ENCODE data around the gene TNIK. TPM values are rescaled to one million over a fixed set of nuclear protein-coding genes. Genes with fewer than 3 reads are reported as not detected.

The TNIK gene
- total and polyA plus RNA-seq, 4 donors: 3.7 to 9.8 (median 5.2) TPM

DNA sequence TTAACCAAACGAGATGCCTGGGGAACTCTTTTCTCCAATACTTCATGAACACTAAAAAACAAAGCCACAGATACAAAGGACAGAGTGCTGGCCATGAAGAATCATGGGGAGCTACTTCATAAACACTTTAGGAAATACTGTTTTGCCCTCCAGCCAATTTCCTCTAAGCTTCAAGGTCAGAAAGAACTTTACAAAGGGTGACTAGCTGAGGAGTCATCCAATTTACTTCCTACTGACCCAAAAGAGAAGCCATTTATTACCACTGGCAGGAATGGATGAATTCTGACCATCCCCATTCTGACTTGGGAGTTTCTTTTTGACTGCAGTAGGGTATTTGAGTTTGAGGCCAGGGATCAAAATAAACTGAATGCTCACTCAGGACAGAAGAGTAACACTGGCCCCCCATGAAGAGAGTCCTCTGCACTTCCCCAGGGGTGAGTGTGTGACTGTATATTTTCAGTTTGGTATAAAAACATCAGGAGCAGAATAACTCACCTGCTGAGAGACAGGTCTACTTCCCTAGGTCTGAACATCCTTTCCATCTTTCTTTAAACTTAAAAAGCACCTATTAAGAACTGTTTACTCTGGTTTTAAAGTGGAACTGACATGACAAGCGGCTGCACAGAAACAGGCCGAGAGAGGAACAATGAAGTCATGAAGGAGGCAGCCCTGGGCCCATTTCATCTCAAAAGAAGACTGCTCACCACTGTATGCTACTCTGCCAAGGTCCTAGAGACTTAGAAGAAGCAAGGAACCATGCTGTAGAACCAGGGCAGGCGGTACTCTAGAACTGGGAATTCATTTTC lies 203.6 kb downstream of the TNIK start:
- no peak for DNase-seq (ENCODE audit: low spot score)
- Histone ChIP-seq H3K27me3 (ENCODE audit: control insufficient read depth in 4 of 4, insufficient read depth in 4 of 4, low read length in 3 of 4) (no peaks in the 10 kb centered on the region), H3K9ac (ENCODE audit: low read depth in 1 of 2, low read length in 2 of 2) (no peak overlapping the region), H3K4me3 (ENCODE audit: low read depth in 1 of 3, low read length in 3 of 3) (no peak overlapping the region), H3K9me3 (ENCODE audit: control insufficient read depth in 4 of 4, low read length in 3 of 4) (no peaks in the 10 kb centered on the region), H3K36me3 (ENCODE audit: control insufficient read depth in 4 of 4, insufficient read depth in 3 of 4, low read depth in 1 of 4, low read length in 3 of 4) (no peaks in the 10 kb centered on the region), H3K27ac (ENCODE audit: low read depth in 1 of 2, low read length in 2 of 2) (no peak overlapping the region), H3K4me1 (ENCODE audit: control insufficient read depth in 4 of 4, insufficient read depth in 4 of 4, low read length in 3 of 4) (peaks cover 0 to 1% (median 0%) of the 10 kb centered on the region in 4 donors)
- TF ChIP-seq EGR1 (IDR thresholded peaks at IDR 0.05; ENCODE audit: low read depth in 2 of 2) (no peak), RXRA (IDR thresholded peaks at IDR 0.05) (no peak), FOXA2 (IDR thresholded peaks at IDR 0.05) (no peak), HNF4G (IDR thresholded peaks at IDR 0.05) (no peak), YY1 (IDR thresholded peaks at IDR 0.05) (no peak), FOXA1 (IDR thresholded peaks at IDR 0.05) (no peak)
- TF ChIP-seq, protein P1, sequence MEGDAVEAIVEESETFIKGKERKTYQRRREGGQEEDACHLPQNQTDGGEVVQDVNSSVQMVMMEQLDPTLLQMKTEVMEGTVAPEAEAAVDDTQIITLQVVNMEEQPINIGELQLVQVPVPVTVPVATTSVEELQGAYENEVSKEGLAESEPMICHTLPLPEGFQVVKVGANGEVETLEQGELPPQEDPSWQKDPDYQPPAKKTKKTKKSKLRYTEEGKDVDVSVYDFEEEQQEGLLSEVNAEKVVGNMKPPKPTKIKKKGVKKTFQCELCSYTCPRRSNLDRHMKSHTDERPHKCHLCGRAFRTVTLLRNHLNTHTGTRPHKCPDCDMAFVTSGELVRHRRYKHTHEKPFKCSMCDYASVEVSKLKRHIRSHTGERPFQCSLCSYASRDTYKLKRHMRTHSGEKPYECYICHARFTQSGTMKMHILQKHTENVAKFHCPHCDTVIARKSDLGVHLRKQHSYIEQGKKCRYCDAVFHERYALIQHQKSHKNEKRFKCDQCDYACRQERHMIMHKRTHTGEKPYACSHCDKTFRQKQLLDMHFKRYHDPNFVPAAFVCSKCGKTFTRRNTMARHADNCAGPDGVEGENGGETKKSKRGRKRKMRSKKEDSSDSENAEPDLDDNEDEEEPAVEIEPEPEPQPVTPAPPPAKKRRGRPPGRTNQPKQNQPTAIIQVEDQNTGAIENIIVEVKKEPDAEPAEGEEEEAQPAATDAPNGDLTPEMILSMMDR (IDR thresholded peaks at IDR 0.05; ENCODE audit: low read depth, low read length, missing input control): no peak
- WGBS: 92% methylated on average over 4 of the region's 4 CpGs

- Histone ChIP-seq H3K27ac (ENCODE audit: low read depth in 1 of 2, low read length in 2 of 2) (no peak overlapping the region), H3K36me3 (ENCODE audit: control insufficient read depth in 4 of 4, insufficient read depth in 3 of 4, low read depth in 1 of 4, low read length in 3 of 4) (no peaks in the 10 kb centered on the region), H3K27me3 (ENCODE audit: control insufficient read depth in 4 of 4, insufficient read depth in 4 of 4, low read length in 3 of 4) (no peaks in the 10 kb centered on the region), H3K9ac (ENCODE audit: low read depth in 1 of 2, low read length in 2 of 2) (no peak overlapping the region), H3K9me3 (ENCODE audit: control insufficient read depth in 4 of 4, low read length in 3 of 4) (no peaks in the 10 kb centered on the region), H3K4me1 (ENCODE audit: control insufficient read depth in 4 of 4, insufficient read depth in 4 of 4, low read length in 3 of 4) (peaks cover 0 to 1% (median 0%) of the 10 kb centered on the region in 4 donors), H3K4me3 (ENCODE audit: low read depth in 1 of 3, low read length in 3 of 3) (no peak overlapping the region)
- 70% methylated on average over 3 of the region's 3 CpGs for WGBS
- TF ChIP-seq SP1 (IDR thresholded peaks at IDR 0.05) (no peak), EGR1 (IDR thresholded peaks at IDR 0.05; ENCODE audit: low read depth in 2 of 2) (no peak), HNF4A (conservative IDR thresholded peaks at IDR 0.05) (no peak), ATF3 (IDR thresholded peaks at IDR 0.05) (no peak)
- no peak for DNase-seq (ENCODE audit: low spot score)
Measured at GRCh38 chr3:171255236-171255806, 204.9 kb downstream of the TNIK start.

DNA sequence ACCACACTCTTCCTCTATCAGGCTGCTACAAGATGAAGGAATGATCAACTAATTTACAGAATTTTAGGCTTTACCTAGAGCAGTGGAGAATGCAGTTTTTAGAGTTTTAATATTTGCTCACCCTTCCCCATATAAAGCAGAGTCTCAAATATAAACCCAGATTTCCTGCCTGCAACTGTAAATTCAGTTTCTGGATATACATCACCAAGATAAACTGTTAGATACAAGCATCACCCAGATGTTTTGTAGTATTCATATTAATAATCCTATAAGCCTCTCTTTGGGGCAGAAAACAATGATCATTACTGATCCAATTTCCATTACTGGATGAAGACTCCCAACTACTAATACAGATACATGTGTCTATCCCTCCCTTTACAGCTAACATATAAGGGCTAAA lies 205.9 kb downstream of the TNIK start:
- Histone ChIP-seq H3K4me1 (ENCODE audit: control insufficient read depth in 4 of 4, insufficient read depth in 4 of 4, low read length in 3 of 4) (peaks cover 0 to 1% (median 0%) of the 10 kb centered on the region in 4 donors), H3K27ac (ENCODE audit: low read depth in 1 of 2, low read length in 2 of 2) (no peak overlapping the region), H3K9ac (ENCODE audit: low read depth in 1 of 2, low read length in 2 of 2) (no peak overlapping the region), H3K9me3 (ENCODE audit: control insufficient read depth in 4 of 4, low read length in 3 of 4) (no peaks in the 10 kb centered on the region), H3K4me3 (ENCODE audit: low read depth in 1 of 3, low read length in 3 of 3) (no peak overlapping the region), H3K27me3 (ENCODE audit: control insufficient read depth in 4 of 4, insufficient read depth in 4 of 4, low read length in 3 of 4) (no peaks in the 10 kb centered on the region), H3K36me3 (ENCODE audit: control insufficient read depth in 4 of 4, insufficient read depth in 3 of 4, low read depth in 1 of 4, low read length in 3 of 4) (no peaks in the 10 kb centered on the region)
- no peak for DNase-seq (ENCODE audit: low spot score)
- TF ChIP-seq MAX (IDR thresholded peaks at IDR 0.05) (no peak), JUND (IDR thresholded peaks at IDR 0.05) (no peak), SP1 (IDR thresholded peaks at IDR 0.05) (no peak), HNF4G (IDR thresholded peaks at IDR 0.05) (no peak), ATF3 (IDR thresholded peaks at IDR 0.05) (no peak), NR2F2 (IDR thresholded peaks at IDR 0.05) (no peak), FOXA1 (IDR thresholded peaks at IDR 0.05) (no peak), HNF4A (conservative IDR thresholded peaks at IDR 0.05) (no peak), TAF1 (conservative IDR thresholded peaks at IDR 0.05) (no peak), GABPA (IDR thresholded peaks at IDR 0.05 in 1 of 2, conservative IDR thresholded peaks at IDR 0.05 in 1 of 2) (no peak), FOXA2 (IDR thresholded peaks at IDR 0.05) (no peak), RXRA (IDR thresholded peaks at IDR 0.05) (no peak), EGR1 (IDR thresholded peaks at IDR 0.05; ENCODE audit: low read depth in 2 of 2) (no peak), YY1 (IDR thresholded peaks at IDR 0.05) (no peak)
- TF ChIP-seq, protein P1 (IDR thresholded peaks at IDR 0.05; ENCODE audit: low read depth, low read length, missing input control): no peak
- TF ChIP-seq, protein P2, sequence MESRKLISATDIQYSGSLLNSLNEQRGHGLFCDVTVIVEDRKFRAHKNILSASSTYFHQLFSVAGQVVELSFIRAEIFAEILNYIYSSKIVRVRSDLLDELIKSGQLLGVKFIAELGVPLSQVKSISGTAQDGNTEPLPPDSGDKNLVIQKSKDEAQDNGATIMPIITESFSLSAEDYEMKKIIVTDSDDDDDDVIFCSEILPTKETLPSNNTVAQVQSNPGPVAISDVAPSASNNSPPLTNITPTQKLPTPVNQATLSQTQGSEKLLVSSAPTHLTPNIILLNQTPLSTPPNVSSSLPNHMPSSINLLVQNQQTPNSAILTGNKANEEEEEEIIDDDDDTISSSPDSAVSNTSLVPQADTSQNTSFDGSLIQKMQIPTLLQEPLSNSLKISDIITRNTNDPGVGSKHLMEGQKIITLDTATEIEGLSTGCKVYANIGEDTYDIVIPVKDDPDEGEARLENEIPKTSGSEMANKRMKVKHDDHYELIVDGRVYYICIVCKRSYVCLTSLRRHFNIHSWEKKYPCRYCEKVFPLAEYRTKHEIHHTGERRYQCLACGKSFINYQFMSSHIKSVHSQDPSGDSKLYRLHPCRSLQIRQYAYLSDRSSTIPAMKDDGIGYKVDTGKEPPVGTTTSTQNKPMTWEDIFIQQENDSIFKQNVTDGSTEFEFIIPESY (IDR thresholded peaks at IDR 0.05): no peak
